Caco-2 (cell line): ENCODE data around the gene P2RY2. TPM values are rescaled to one million over a fixed set of nuclear protein-coding genes. Genes with fewer than 3 reads are reported as not detected.

Experiments used
- BruUV-seq: library from RNA; stranded (reverse); fragments of 400-500 nt; replicated peaks from 2 replicates; lab custom pipeline; 2021; lab: Mats Ljungman, UMichigan
- CTCF ChIA-PET: fragments of 300-600 bp; sonication (Branson Sonifier 250); formaldehyde crosslinking; loops from one replicate; lab custom pipeline; 2022; ENCODE audit warnings: antibody characterized with exemption; lab: Charles Lee
- POLR2A ChIA-PET: fragments of 300-600 bp; sonication (Branson Sonifier 250); formaldehyde crosslinking; loops from one replicate; lab custom pipeline; 2022; ENCODE audit warnings: antibody characterized with exemption; lab: Charles Lee
- DNase-seq, 2 experiments: peaks; one replicate each; pipeline versions ENCODE4 v3.0.0 to v3.0.0-alpha.2; 2020 to 2022
- H3K27me3 ChIP-seq: replicated peaks from 2 replicates; pipeline ENCODE4 v1.6.0; 2011; ENCODE audit warnings: low read length; ENCODE audit not compliant: control insufficient read depth, insufficient read depth
- H3K36me3 ChIP-seq: 2 replicates; pipeline ENCODE4 v1.5.1; 2011; ENCODE audit warnings: low read length; ENCODE audit not compliant: control insufficient read depth, insufficient read depth
- H3K4me1 ChIP-seq: fragments of 250-450 bp; sonication (Bioruptor Pico); 2 replicates; pipeline ENCODE4 v1.5.1; 2020; ENCODE audit warnings: mild to moderate bottlenecking
- H3K4me3 ChIP-seq: 2 replicates; pipeline ENCODE4 v1.5.1; 2011; ENCODE audit warnings: low read depth, mild to moderate bottlenecking, control low read depth, low read length
- H3K9me3 ChIP-seq: fragments of 250-450 bp; sonication (Bioruptor Pico); 2 replicates; pipeline ENCODE4 v1.5.1; 2020; ENCODE audit warnings: mild to moderate bottlenecking, moderate library complexity
- H3K27ac Mint-ChIP-seq: one replicate; pipeline ENCODE4 v1.8.0; 2022; ENCODE audit warnings: mixed read lengths; ENCODE audit not compliant: unreplicated experiment
- H3K27me3 Mint-ChIP-seq: one replicate; pipeline ENCODE4 v1.8.0; 2022; ENCODE audit warnings: mixed read lengths; ENCODE audit not compliant: insufficient read depth, unreplicated experiment
- H3K36me3 Mint-ChIP-seq: one replicate; pipeline ENCODE4 v1.8.0; 2022; ENCODE audit warnings: mild to moderate bottlenecking, mixed read lengths; ENCODE audit not compliant: insufficient read depth, unreplicated experiment
- H3K4me1 Mint-ChIP-seq: one replicate; pipeline ENCODE4 v1.8.0; 2022; ENCODE audit warnings: low read depth, mixed read lengths; ENCODE audit not compliant: unreplicated experiment
- H3K4me3 Mint-ChIP-seq: one replicate; pipeline ENCODE4 v1.8.0; 2022; ENCODE audit warnings: mild to moderate bottlenecking, moderate library complexity, mixed read lengths; ENCODE audit not compliant: unreplicated experiment
- H3K9me3 Mint-ChIP-seq: one replicate; pipeline ENCODE4 v1.8.0; 2022; ENCODE audit warnings: mixed read lengths; ENCODE audit not compliant: unreplicated experiment
- intact Hi-C: fragments of 100-400 bp; cut with micrococcal nuclease; formaldehyde crosslinking; loops from one replicate; pipeline ENCODE4 v1.10.0; 2022; ENCODE audit not compliant: unreplicated experiment
- total RNA-seq: library from RNA; stranded (reverse); gene quantifications from 2 replicates; pipeline ENCODE4 v1.2.3, GENCODE V29; 2022
- TF ChIP-seq, protein P1 (sequence below), 2 experiments: fragments of 200-600 bp in 1 of 2; IDR thresholded peaks; 1 replicate in 1 of 2; 2 replicates in 1 of 2; pipeline versions ENCODE4 v1.5.1 to v1.8.0; 2011 to 2022; ENCODE audit warnings: antibody characterized with exemption in 1 of 2, control low read depth in 1 of 2, inconsistent platforms in 1 of 2, low read depth in 1 of 2, low read length in 1 of 2, mild to moderate bottlenecking in 1 of 2, moderate library complexity in 1 of 2; ENCODE audit not compliant: insufficient read depth in 1 of 2, severe bottlenecking in 1 of 2, unreplicated experiment in 1 of 2

The P2RY2 gene
- total RNA-seq, 1 experiment from 2014 or later = 10.4 TPM

DNA sequence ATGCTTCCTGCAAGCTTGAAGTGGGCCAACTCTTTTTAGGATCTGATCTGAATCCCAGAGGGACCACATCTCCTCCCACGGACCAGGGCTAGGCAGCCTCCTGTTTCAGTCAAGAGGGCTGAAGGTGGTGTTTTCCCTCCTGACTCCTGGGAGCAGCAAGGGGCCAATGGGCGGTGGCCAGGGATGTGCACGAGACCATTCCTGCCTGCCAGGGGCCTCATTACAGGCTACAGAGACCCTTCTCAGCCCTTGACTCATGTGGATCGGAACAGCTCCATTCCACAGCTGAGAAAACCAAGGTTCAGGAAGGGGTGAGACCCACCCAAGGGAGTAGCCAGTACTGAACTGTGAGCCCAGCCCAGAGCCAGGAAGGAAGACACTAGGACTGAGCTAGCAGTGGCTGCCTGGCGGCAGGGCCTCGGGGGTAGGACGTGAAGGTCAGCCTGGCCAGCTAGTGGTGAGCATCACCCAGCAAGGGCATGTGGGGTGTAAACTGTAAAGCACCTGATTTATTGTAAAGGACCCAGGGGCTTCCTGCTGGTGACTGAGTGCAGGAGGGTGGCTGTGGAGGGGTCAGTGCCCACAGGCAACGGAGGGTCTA lies 50.7 kb downstream of the P2RY2 start:
- H3K4me1 ChIP-seq = peaks cover 60% of the 10 kb centered on the region
- intact Hi-C loops = loop anchor here (1.0 kb wide), 3 partner anchors 21 to 39 kb away; no protein-coding TSS in a partner anchor
- DNase-seq = peak in 1 of 2 experiments; percentile 41
- ChIA-PET POLR2A (no interaction called here), CTCF (interaction anchor here (0.9 to 1.8 kb wide), 5 partner anchors 16 to 83 kb away, joined by 3 to 13 read pairs (median 4); no protein-coding TSS in a partner anchor)
- Mint-ChIP-seq H3K9me3 (no peaks in the 10 kb centered on the region), H3K4me3 (peak overlapping the region; percentile 46), H3K4me1 (peaks cover 70% of the 10 kb centered on the region), H3K27ac (peak overlapping the region; percentile 99), H3K36me3 (peaks cover 33% of the 10 kb centered on the region), H3K27me3 (no peaks in the 10 kb centered on the region)
- no peaks in the 10 kb centered on the region for H3K27me3 ChIP-seq
- H3K9me3 ChIP-seq = no peaks in the 10 kb centered on the region
- BruUV-seq = no TSS peak
- no peaks in the 10 kb centered on the region for H3K36me3 ChIP-seq
- TF ChIP-seq, protein P1, sequence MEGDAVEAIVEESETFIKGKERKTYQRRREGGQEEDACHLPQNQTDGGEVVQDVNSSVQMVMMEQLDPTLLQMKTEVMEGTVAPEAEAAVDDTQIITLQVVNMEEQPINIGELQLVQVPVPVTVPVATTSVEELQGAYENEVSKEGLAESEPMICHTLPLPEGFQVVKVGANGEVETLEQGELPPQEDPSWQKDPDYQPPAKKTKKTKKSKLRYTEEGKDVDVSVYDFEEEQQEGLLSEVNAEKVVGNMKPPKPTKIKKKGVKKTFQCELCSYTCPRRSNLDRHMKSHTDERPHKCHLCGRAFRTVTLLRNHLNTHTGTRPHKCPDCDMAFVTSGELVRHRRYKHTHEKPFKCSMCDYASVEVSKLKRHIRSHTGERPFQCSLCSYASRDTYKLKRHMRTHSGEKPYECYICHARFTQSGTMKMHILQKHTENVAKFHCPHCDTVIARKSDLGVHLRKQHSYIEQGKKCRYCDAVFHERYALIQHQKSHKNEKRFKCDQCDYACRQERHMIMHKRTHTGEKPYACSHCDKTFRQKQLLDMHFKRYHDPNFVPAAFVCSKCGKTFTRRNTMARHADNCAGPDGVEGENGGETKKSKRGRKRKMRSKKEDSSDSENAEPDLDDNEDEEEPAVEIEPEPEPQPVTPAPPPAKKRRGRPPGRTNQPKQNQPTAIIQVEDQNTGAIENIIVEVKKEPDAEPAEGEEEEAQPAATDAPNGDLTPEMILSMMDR (IDR thresholded peaks at IDR 0.05; ENCODE audit: insufficient read depth in 1 of 2, low read depth in 1 of 2, low read length in 1 of 2, severe bottlenecking in 1 of 2, unreplicated experiment in 1 of 2) = no peak
- H3K4me3 ChIP-seq = no peak overlapping the region

DNA sequence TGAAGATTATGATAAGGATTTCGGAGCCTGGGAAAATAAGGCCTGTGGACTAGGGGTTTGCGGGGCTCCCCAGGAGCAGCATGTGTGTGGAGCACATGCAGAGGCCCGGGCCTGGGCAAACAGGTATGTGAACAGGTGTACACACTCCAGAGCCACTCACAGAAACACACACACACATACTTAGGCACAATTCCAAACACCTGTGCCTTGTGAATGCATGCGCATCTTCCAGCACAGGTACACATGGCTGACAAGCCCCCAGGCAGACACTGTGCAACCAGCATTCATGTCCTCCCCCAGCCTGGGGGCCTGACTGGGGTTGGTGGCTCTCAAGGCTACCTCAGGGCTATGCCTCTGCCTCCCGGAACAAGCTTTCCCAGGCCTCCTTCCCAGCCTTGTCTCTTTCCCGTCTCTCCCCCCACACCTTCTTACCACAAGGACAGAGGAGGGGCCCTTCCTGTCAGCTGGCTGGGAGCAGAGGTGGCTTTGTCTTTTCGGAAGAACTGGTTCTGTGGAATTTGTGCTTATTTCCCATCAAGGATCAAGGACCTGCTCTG lies 51.5 kb downstream of the P2RY2 start:
- Histone ChIP-seq H3K27me3 (no peaks in the 10 kb centered on the region), H3K4me3 (no peak overlapping the region), H3K36me3 (no peaks in the 10 kb centered on the region), H3K4me1 (peaks cover 65% of the 10 kb centered on the region), H3K9me3 (no peaks in the 10 kb centered on the region)
- intact Hi-C loops = loop anchor here (1.0 kb wide), 4 partner anchors 16 to 38 kb away; no protein-coding TSS in a partner anchor
- Mint-ChIP-seq H3K27me3 (no peaks in the 10 kb centered on the region), H3K4me1 (peaks cover 78% of the 10 kb centered on the region), H3K36me3 (peaks cover 40% of the 10 kb centered on the region), H3K27ac (peak overlapping the region; percentile 99), H3K9me3 (no peaks in the 10 kb centered on the region), H3K4me3 (peak overlapping the region; percentile 80)
- ChIA-PET CTCF (interaction anchor here (0.5 to 2.3 kb wide), 9 partner anchors 11 to 462 kb away, joined by 3 to 13 read pairs (median 6); no protein-coding TSS in a partner anchor), POLR2A (interaction anchor here (0.6 to 1.5 kb wide), 5 partner anchors 17 to 515 kb away, joined by 3 to 7 read pairs (median 4); no protein-coding TSS in a partner anchor)
- no TSS peak for BruUV-seq
- TF ChIP-seq, protein P1 (IDR thresholded peaks at IDR 0.05; ENCODE audit: insufficient read depth in 1 of 2, low read depth in 1 of 2, low read length in 1 of 2, severe bottlenecking in 1 of 2, unreplicated experiment in 1 of 2) = no peak
- DNase-seq = peak; percentile 92 to 95
